Activated naive CD4-positive, alpha-beta T cell treated with anti-CD3 and anti-CD28 coated beads, Interleukin-2, amount 50 U/mL, for 16 hours (primary cell): ENCODE results near the gene SYT7.

ENCODE experiments used
- DNase-seq: peaks from one replicate; pipeline ENCODE4 v3.0.0-alpha.2; 2020

The SYT7 gene

GRCh38 chr11:61579676-61580270, 1.1 kb downstream of the SYT7 start:
- no peak for DNase-seq

- no peak for DNase-seq
These were observed 1.8 kb downstream of the SYT7 start for GRCh38 chr11:61578819-61579675.

GRCh38 chr11:61577383-61578118, 3.3 kb downstream of the SYT7 start:
- DNase-seq, result no peak

- DNase-seq, result no peak
These were observed 4.7 kb downstream of the SYT7 start for GRCh38 chr11:61575886-61576861.

GRCh38 chr11:61574611-61575010, 6.3 kb downstream of the SYT7 start:
- DNase-seq, result no peak

- DNase-seq, result no peak
These were observed 8.0 kb downstream of the SYT7 start for GRCh38 chr11:61572913-61573312.

- DNase-seq, result no peak
These were observed 9.0 kb downstream of the SYT7 start for GRCh38 chr11:61571869-61572268.

- DNase-seq, result no peak
These were observed 9.5 kb downstream of the SYT7 start for GRCh38 chr11:61571337-61571736.

- no peak for DNase-seq
These were observed 11.2 kb downstream of the SYT7 start for GRCh38 chr11:61569701-61570100.

GRCh38 chr11:61569018-61569417, 11.9 kb downstream of the SYT7 start:
- DNase-seq, result no peak

GRCh38 chr11:61567286-61568061, 13.4 kb downstream of the SYT7 start:
- peak; percentile 73 for DNase-seq

GRCh38 chr11:61564936-61565696, 15.8 kb downstream of the SYT7 start:
- DNase-seq, result no peak

- DNase-seq, result no peak
These were observed 20.1 kb downstream of the SYT7 start for GRCh38 chr11:61560751-61561150.

GRCh38 chr11:61556621-61557020, 24.3 kb downstream of the SYT7 start:
- no peak for DNase-seq

GRCh38 chr11:61555978-61556377, 24.9 kb downstream of the SYT7 start:
- DNase-seq, result no peak

- no peak for DNase-seq
These were observed 25.6 kb downstream of the SYT7 start for GRCh38 chr11:61555051-61555969.

- DNase-seq, result peak; percentile 28
These were observed 26.5 kb downstream of the SYT7 start for GRCh38 chr11:61554172-61554988.

- no peak for DNase-seq
These were observed 27.3 kb downstream of the SYT7 start for GRCh38 chr11:61553373-61554171.
